BJ (cell line): ENCODE data around the gene MAK. TPM values are rescaled to one million over a fixed set of nuclear protein-coding genes. Genes with fewer than 3 reads are reported as not detected.
"Not testable (repeated sequence)": the region's sequence is repeated elsewhere in the genome, so short reads cannot be mapped to it uniquely, and the experiment has no call there.

Experiments
- CTCF ChIA-PET: fragments of 350-600 bp; formaldehyde crosslinking; extraction: SDS; loops from one replicate; lab custom pipeline; 2021; ENCODE audit warnings: antibody characterized with exemption, inconsistent platforms; lab: Yijun Ruan, JAX
- POLR2A ChIA-PET: fragments of 300-600 bp; sonication (Branson Sonifier 250); formaldehyde crosslinking; extraction: SDS; loops from one replicate; lab custom pipeline; 2021; ENCODE audit warnings: antibody characterized with exemption; lab: Charles Lee
- DNase-seq: peaks from one replicate; pipeline ENCODE4 v3.0.0-alpha.2; 2011; ENCODE audit warnings: low read depth
- H3K27me3 ChIP-seq: 2 replicates; pipeline ENCODE4 v1.6.0; 2011; ENCODE audit warnings: low read length; ENCODE audit not compliant: control insufficient read depth, insufficient read depth
- H3K36me3 ChIP-seq: 2 replicates; pipeline ENCODE4 v1.5.1; 2011; ENCODE audit warnings: low read length; ENCODE audit not compliant: control insufficient read depth, insufficient read depth
- H3K4me3 ChIP-seq: 2 replicates; pipeline ENCODE4 v1.5.1; 2011; ENCODE audit warnings: low read depth, mild to moderate bottlenecking, control low read depth, low read length
- CTCF ChIP-seq: IDR thresholded peaks from 2 replicates; pipeline ENCODE4 v1.5.1; 2011; ENCODE audit warnings: low read depth, mild to moderate bottlenecking, control low read depth, inconsistent platforms, low read length, moderate library complexity; ENCODE audit not compliant: insufficient read depth
- polyA plus RNA-seq: library from polyadenylated mRNA; depleted of rRNA; stranded (reverse); fragments of >200 nt; gene quantifications from 2 replicates; pipeline ENCODE4 v1.2.3, GENCODE V29; 2011

MAK gene
- polyA plus RNA-seq, 1 experiment = not detected

GRCh38 chr6:10742251-10742650 lies 96.1 kb downstream of the MAK start:
- ChIA-PET POLR2A (no interaction called here), CTCF (interaction anchor here (0.8 to 1.5 kb wide), 2 partner anchors 12 to 21 kb away, joined by 3 to 4 read pairs; no protein-coding TSS in a partner anchor)
- H3K27me3 ChIP-seq = no peaks in the 10 kb centered on the region
- no peak for DNase-seq
- TF ChIP-seq CTCF = no peak
- no peaks in the 10 kb centered on the region for H3K36me3 ChIP-seq
- H3K4me3 ChIP-seq = no peak overlapping the region

GRCh38 chr6:10741643-10742042 lies 96.7 kb downstream of the MAK start:
- H3K4me3 ChIP-seq, H3K36me3 ChIP-seq, DNase-seq, H3K27me3 ChIP-seq, POLR2A ChIA-PET: not testable (repeated sequence)
- CTCF ChIA-PET = interaction anchor here (0.7 kb wide), 1 partner anchor 306 kb away, joined by 3 read pairs; no protein-coding TSS in a partner anchor

- no peak for TF ChIP-seq CTCF
- Histone ChIP-seq H3K4me3 (no peak overlapping the region), H3K27me3 (no peaks in the 10 kb centered on the region), H3K36me3 (no peaks in the 10 kb centered on the region)
- CTCF ChIA-PET = no interaction called here
- no peak for DNase-seq
- POLR2A ChIA-PET = no interaction called here
Measured at GRCh38 chr6:10740061-10740460, 98.3 kb downstream of the MAK start.

- ChIA-PET POLR2A (no interaction called here), CTCF (interaction anchor here (0.9 kb wide), 1 partner anchor 23 kb away, joined by 4 read pairs; no protein-coding TSS in a partner anchor)
- no peak for TF ChIP-seq CTCF
- DNase-seq = no peak
- Histone ChIP-seq H3K36me3 (peaks cover 6% of the 10 kb centered on the region), H3K4me3 (no peak overlapping the region), H3K27me3 (no peaks in the 10 kb centered on the region)
Measured at GRCh38 chr6:10736731-10737130, 101.6 kb downstream of the MAK start.

- ChIA-PET POLR2A (no interaction called here), CTCF (interaction anchor here (2.7 kb wide), 1 partner anchor 11 kb away, joined by 6 read pairs; the partner anchor contains the start of gene TMEM14C)
- Histone ChIP-seq H3K36me3 (peaks cover 9% of the 10 kb centered on the region), H3K27me3 (no peaks in the 10 kb centered on the region), H3K4me3 (no peak overlapping the region)
- no peak for DNase-seq
- no peak for TF ChIP-seq CTCF
Measured at GRCh38 chr6:10733863-10734262, 104.5 kb downstream of the MAK start.
